HEK293 (cell line): Measurements from ENCODE around the gene SPATS1.

Experiments
- CTCF ChIA-PET: fragments of 350-600 bp; formaldehyde crosslinking; extraction: SDS; loops from one replicate; lab custom pipeline; 2021; ENCODE audit warnings: antibody characterized with exemption; lab: Yijun Ruan, JAX
- POLR2A ChIA-PET: fragments of 300-600 bp; formaldehyde crosslinking; extraction: SDS; loops from one replicate; lab custom pipeline; 2020; ENCODE audit warnings: antibody characterized with exemption, inconsistent platforms; lab: Yijun Ruan, JAX
- H3K27ac ChIP-seq: fragments of 200-500 bp; sonication (Bioruptor generic); 2 replicates; pipeline ENCODE4 v1.5.1; 2014; ENCODE audit warnings: low read depth, low read length, control low read depth, inconsistent platforms; ENCODE audit errors: extremely low read depth
- H3K36me3 ChIP-seq, 2 experiments: fragments of 200-500 bp in 1 of 2; sonication (Bioruptor generic) in 1 of 2; 1 replicate in 1 of 2; 2 replicates in 1 of 2; pipeline ENCODE4 v1.5.1; 2014 to 2017; ENCODE audit warnings: inconsistent platforms in 2 of 2, low read length in 2 of 2; ENCODE audit not compliant: control insufficient read depth in 2 of 2, insufficient read depth in 1 of 2
- H3K4me1 ChIP-seq: fragments of 200-500 bp; sonication (Bioruptor generic); 2 replicates; pipeline ENCODE4 v1.5.1; 2014; ENCODE audit warnings: mild to moderate bottlenecking, low read length, inconsistent platforms; ENCODE audit not compliant: control insufficient read depth, insufficient read depth
- H3K4me3 ChIP-seq: 2 replicates; pipeline ENCODE4 v1.5.1; 2011; ENCODE audit warnings: low read depth, mild to moderate bottlenecking, control low read depth, low read length, moderate library complexity
- H3K9me3 ChIP-seq: fragments of 200-500 bp; sonication (Bioruptor generic); 2 replicates; pipeline ENCODE4 v1.5.1; 2014; ENCODE audit warnings: low read depth, low read length, inconsistent platforms; ENCODE audit not compliant: control insufficient read depth, insufficient read depth
- HOXD13 ChIP-seq: sonication (generic); formaldehyde crosslinking; IDR thresholded peaks from 2 replicates; pipeline ENCODE4 v1.8.0; 2022; ENCODE audit warnings: missing genetic modification reagents, borderline replicate concordance
- MZF1 ChIP-seq: fragments of 450-650 bp; formaldehyde crosslinking; IDR thresholded peaks from 2 replicates; pipeline ENCODE4 v1.5.1; 2017; ENCODE audit warnings: missing biosample characterization, missing genetic modification characterization, borderline replicate concordance
- SCRT2 ChIP-seq: fragments of 450-650 bp; formaldehyde crosslinking; IDR thresholded peaks from 2 replicates; pipeline ENCODE4 v1.5.1; 2016; ENCODE audit warnings: missing biosample characterization, missing genetic modification characterization
- TRIM28 ChIP-seq: IDR thresholded peaks from 2 replicates; pipeline ENCODE4 v1.6.1; 2011; ENCODE audit warnings: low read length, control low read depth, borderline replicate concordance
- TSHZ1 ChIP-seq: fragments of 450-650 bp; formaldehyde crosslinking; IDR thresholded peaks from 2 replicates; pipeline ENCODE4 v1.5.1; 2016; ENCODE audit warnings: missing biosample characterization, missing genetic modification characterization, borderline replicate concordance
- ZBTB1 ChIP-seq: fragments of 450-650 bp; formaldehyde crosslinking; IDR thresholded peaks from 2 replicates; pipeline ENCODE4 v1.5.1; 2016; ENCODE audit warnings: missing biosample characterization, missing genetic modification characterization
- ZNF157 ChIP-seq: fragments of 450-650 bp; formaldehyde crosslinking; IDR thresholded peaks from 2 replicates; pipeline ENCODE4 v1.5.1; 2016; ENCODE audit warnings: missing biosample characterization, missing genetic modification characterization
- ZNF202 ChIP-seq: fragments of 450-650 bp; formaldehyde crosslinking; IDR thresholded peaks from 2 replicates; pipeline ENCODE4 v1.5.1; 2016; ENCODE audit warnings: missing biosample characterization, missing genetic modification characterization, borderline replicate concordance
- ZNF239 ChIP-seq: fragments of 450-650 bp; formaldehyde crosslinking; IDR thresholded peaks from 2 replicates; pipeline ENCODE4 v1.5.1; 2016; ENCODE audit warnings: missing biosample characterization, missing genetic modification characterization
- ZNF274 ChIP-seq, 2 experiments: fragments of 200-500 bp in 1 of 2; fragments of 450-650 bp in 1 of 2; sonication (Bioruptor generic) in 1 of 2; formaldehyde crosslinking in 1 of 2; IDR thresholded peaks; 2 replicates each; pipeline versions ENCODE4 v1.5.1 to v1.6.1; 2014 to 2016; ENCODE audit warnings: borderline replicate concordance in 1 of 2, inconsistent platforms in 1 of 2, low read length in 1 of 2, missing biosample characterization in 1 of 2, missing genetic modification characterization in 1 of 2
- ZNF292 ChIP-seq: fragments of 450-650 bp; formaldehyde crosslinking; IDR thresholded peaks from 2 replicates; pipeline ENCODE4 v1.5.1; 2016; ENCODE audit warnings: low read depth, missing biosample characterization, missing genetic modification characterization, borderline replicate concordance
- ZNF311 ChIP-seq: fragments of 450-650 bp; formaldehyde crosslinking; IDR thresholded peaks from 2 replicates; pipeline ENCODE4 v1.5.1; 2017; ENCODE audit warnings: missing biosample characterization, missing genetic modification characterization, borderline replicate concordance
- ZNF341 ChIP-seq: fragments of 450-650 bp; formaldehyde crosslinking; IDR thresholded peaks from 2 replicates; pipeline ENCODE4; 2016; ENCODE audit warnings: low read depth, missing biosample characterization, missing genetic modification characterization
- ZNF391 ChIP-seq: fragments of 450-650 bp; formaldehyde crosslinking; IDR thresholded peaks from 2 replicates; pipeline ENCODE4 v1.5.1; 2016; ENCODE audit warnings: low read depth, missing biosample characterization, missing genetic modification characterization, borderline replicate concordance
- ZNF48 ChIP-seq: fragments of 450-650 bp; formaldehyde crosslinking; IDR thresholded peaks from 2 replicates; pipeline ENCODE4 v1.5.1; 2016; ENCODE audit warnings: missing biosample characterization, missing genetic modification characterization
- ZNF549 ChIP-seq: fragments of 450-650 bp; IDR thresholded peaks from 2 replicates; pipeline ENCODE4 v1.5.1; 2018; ENCODE audit warnings: missing biosample characterization, missing genetic modification characterization, mild to moderate bottlenecking, inconsistent platforms, moderate library complexity
- ZNF621 ChIP-seq: fragments of 450-650 bp; formaldehyde crosslinking; IDR thresholded peaks from 2 replicates; pipeline ENCODE4 v1.5.1; 2017; ENCODE audit warnings: missing biosample characterization, missing genetic modification characterization
- ZNF626 ChIP-seq: fragments of 450-650 bp; sonication (Bioruptor Pico); formaldehyde crosslinking; IDR thresholded peaks from 2 replicates; pipeline ENCODE4 v1.5.1; 2018; ENCODE audit warnings: missing biosample characterization, missing genetic modification characterization, inconsistent platforms
- ZNF660 ChIP-seq: fragments of 450-650 bp; IDR thresholded peaks from 2 replicates; pipeline ENCODE4 v1.5.1; 2018; ENCODE audit warnings: missing biosample characterization, mild to moderate bottlenecking, missing genetic modification characterization
- ZNF791 ChIP-seq: fragments of 450-650 bp; formaldehyde crosslinking; IDR thresholded peaks from 2 replicates; pipeline ENCODE4 v1.5.1; 2016; ENCODE audit warnings: missing biosample characterization, missing genetic modification characterization
- TF ChIP-seq, protein P1 (sequence below): fragments of 450-650 bp; formaldehyde crosslinking; IDR thresholded peaks from 2 replicates; pipeline ENCODE4 v1.5.1; 2016; ENCODE audit warnings: missing biosample characterization, missing genetic modification characterization, low read depth
- TF ChIP-seq, protein P2 (sequence below): fragments of 450-650 bp; formaldehyde crosslinking; IDR thresholded peaks from 2 replicates; pipeline ENCODE4 v1.5.1; 2016; ENCODE audit warnings: missing biosample characterization, missing genetic modification characterization

Gene SPATS1

GRCh38 chr6:44311304-44311703, 31.1 kb upstream of the SPATS1 start:
- H3K9me3 ChIP-seq: no peaks in the 10 kb centered on the region
- no peak overlapping the region for H3K4me3 ChIP-seq
- TF ChIP-seq ZNF391 (no peak), ZNF549 (no peak), ZNF157 (no peak), TRIM28 (no peak), SCRT2 (no peak), ZNF621 (tag by site-specific recombination) (no peak), HOXD13 (CRISPR knock-in tag) (no peak), ZBTB1 (tag by site-specific recombination) (no peak), MZF1 (tag by site-specific recombination) (no peak)
- TF ChIP-seq, all 188 proteins: peak for 0
- ChIA-PET CTCF (interaction anchor here (0.7 to 8.8 kb wide), 8 partner anchors 15 to 50 kb away, joined by 3 to 89 read pairs (median 4); partner anchors contain the start of gene TMEM151B), POLR2A (no interaction called here)
- Histone ChIP-seq H3K36me3 (peaks cover 15 to 59% of the 10 kb centered on the region in 2 experiments), H3K27ac (no peak overlapping the region), H3K4me1 (peaks cover 5% of the 10 kb centered on the region; the same call in 1 of the 2 replicates)

GRCh38 chr6:44311767-44312166, 30.7 kb upstream of the SPATS1 start:
- TF ChIP-seq, protein P1, sequence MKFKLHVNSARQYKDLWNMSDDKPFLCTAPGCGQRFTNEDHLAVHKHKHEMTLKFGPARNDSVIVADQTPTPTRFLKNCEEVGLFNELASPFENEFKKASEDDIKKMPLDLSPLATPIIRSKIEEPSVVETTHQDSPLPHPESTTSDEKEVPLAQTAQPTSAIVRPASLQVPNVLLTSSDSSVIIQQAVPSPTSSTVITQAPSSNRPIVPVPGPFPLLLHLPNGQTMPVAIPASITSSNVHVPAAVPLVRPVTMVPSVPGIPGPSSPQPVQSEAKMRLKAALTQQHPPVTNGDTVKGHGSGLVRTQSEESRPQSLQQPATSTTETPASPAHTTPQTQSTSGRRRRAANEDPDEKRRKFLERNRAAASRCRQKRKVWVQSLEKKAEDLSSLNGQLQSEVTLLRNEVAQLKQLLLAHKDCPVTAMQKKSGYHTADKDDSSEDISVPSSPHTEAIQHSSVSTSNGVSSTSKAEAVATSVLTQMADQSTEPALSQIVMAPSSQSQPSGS (tag by site-specific recombination): no peak
- TF ChIP-seq, protein P2, sequence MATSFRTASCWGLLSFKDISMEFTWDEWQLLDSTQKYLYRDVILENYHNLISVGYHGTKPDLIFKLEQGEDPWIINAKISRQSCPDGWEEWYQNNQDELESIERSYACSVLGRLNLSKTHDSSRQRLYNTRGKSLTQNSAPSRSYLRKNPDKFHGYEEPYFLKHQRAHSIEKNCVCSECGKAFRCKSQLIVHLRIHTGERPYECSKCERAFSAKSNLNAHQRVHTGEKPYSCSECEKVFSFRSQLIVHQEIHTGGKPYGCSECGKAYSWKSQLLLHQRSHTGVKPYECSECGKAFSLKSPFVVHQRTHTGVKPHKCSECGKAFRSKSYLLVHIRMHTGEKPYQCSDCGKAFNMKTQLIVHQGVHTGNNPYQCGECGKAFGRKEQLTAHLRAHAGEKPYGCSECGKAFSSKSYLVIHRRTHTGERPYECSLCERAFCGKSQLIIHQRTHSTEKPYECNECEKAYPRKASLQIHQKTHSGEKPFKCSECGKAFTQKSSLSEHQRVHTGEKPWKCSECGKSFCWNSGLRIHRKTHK (tag by site-specific recombination): no peak
- no peak for TF ChIP-seq ZNF239 (tag by site-specific recombination)
- no peak for TF ChIP-seq ZNF660
- TF ChIP-seq ZNF48: no peak
- TF ChIP-seq TRIM28: no peak
- no peak for TF ChIP-seq ZNF292
- no peak for TF ChIP-seq ZNF341
- TF ChIP-seq ZNF202 (tag by site-specific recombination): no peak
- TF ChIP-seq TSHZ1 (tag by site-specific recombination): no peak
- TF ChIP-seq ZNF549: no peak
- TF ChIP-seq ZNF311 (tag by site-specific recombination): no peak
- no peak for TF ChIP-seq ZNF791
- TF ChIP-seq ZNF274 (IDR thresholded peaks at IDR 0.05; ENCODE audit: low read length): no peak
- no peak for TF ChIP-seq ZNF274 (tag by site-specific recombination; IDR thresholded peaks at IDR 0.05; ENCODE audit: borderline replicate concordance)
- no peak for TF ChIP-seq ZNF626 (tag by site-specific recombination)
- no peak overlapping the region for H3K27ac ChIP-seq

More at GRCh38 chr6:44311767-44312166, 30.7 kb upstream of the SPATS1 start:
- POLR2A ChIA-PET: interaction anchor here (1.4 to 1.8 kb wide), 4 partner anchors 7 to 76 kb away, joined by 4 to 15 read pairs (median 10); partner anchors contain the start of genes CDC5L and SLC35B2
- CTCF ChIA-PET: interaction anchor here (0.9 to 8.8 kb wide), 9 partner anchors 14 to 126 kb away, joined by 3 to 89 read pairs (median 5); partner anchors contain the start of genes SLC35B2 and TMEM151B
- H3K36me3 ChIP-seq: peaks cover 15 to 54% of the 10 kb centered on the region in 2 experiments
- H3K9me3 ChIP-seq: no peaks in the 10 kb centered on the region
- peaks cover 5% of the 10 kb centered on the region; the same call in 1 of the 2 replicates for H3K4me1 ChIP-seq
- H3K4me3 ChIP-seq: no peak overlapping the region
